OCI-LY3 (cell line): ENCODE measurements around the gene RRAGB.
"Not testable (repeated sequence)": the region's sequence is repeated elsewhere in the genome, so short reads cannot be mapped to it uniquely, and the experiment has no call there.

ENCODE experiments used
- H2AFZ ChIP-seq: fragments of 200-600, 300-600 bp; shearing (Covaris generic); 2 replicates; pipeline ENCODE4 v1.6.0; 2014; ENCODE audit warnings: antibody characterized with exemption, low read depth, low read length
- H3K27ac ChIP-seq: fragments of 200-600, 300-600 bp; sonication (generic); 2 replicates; pipeline ENCODE4 v1.5.1; 2014; ENCODE audit warnings: mild to moderate bottlenecking, low read length, moderate library complexity, mixed read lengths
- H3K27me3 ChIP-seq: fragments of 200-600, 300-600 bp; sonication (generic); 2 replicates; pipeline ENCODE4 v1.6.1; 2014; ENCODE audit warnings: low read depth, low read length, mixed read lengths
- H3K36me3 ChIP-seq: fragments of 200-600, 300-600 bp; sonication (generic); replicated peaks from 2 replicates; pipeline ENCODE3; 2014; ENCODE audit warnings: low read depth, low read length, mixed read lengths
- H3K4me1 ChIP-seq: fragments of 300-600, 200-600 bp; sonication (generic); 2 replicates; pipeline ENCODE4 v1.6.1; 2014; ENCODE audit warnings: low read length, mixed read lengths
- H3K4me2 ChIP-seq: fragments of 200-600, 300-600 bp; sonication (generic); 2 replicates; pipeline ENCODE4 v1.6.1; 2014; ENCODE audit warnings: low read length, mixed read lengths
- H3K4me3 ChIP-seq: fragments of 300-600, 200-600 bp; sonication (generic); 2 replicates; pipeline ENCODE4 v1.5.1; 2014; ENCODE audit warnings: antibody characterized with exemption, mild to moderate bottlenecking, low read length, moderate library complexity
- H3K79me2 ChIP-seq: fragments of 300-600, 200-600 bp; shearing (Covaris generic); 2 replicates; pipeline ENCODE4 v1.6.1; 2014; ENCODE audit warnings: mild to moderate bottlenecking, low read length, mixed read lengths
- H3K9ac ChIP-seq: fragments of 300-600, 200-600 bp; shearing (Covaris generic); 2 replicates; pipeline ENCODE4 v1.6.0; 2014; ENCODE audit warnings: mild to moderate bottlenecking, low read length, moderate library complexity
- H3K9me3 ChIP-seq: fragments of 200-600, 300-600 bp; shearing (Covaris generic); 2 replicates; pipeline ENCODE4 v1.6.1; 2014; ENCODE audit warnings: low read length, mixed read lengths; ENCODE audit not compliant: insufficient read depth
- H4K20me1 ChIP-seq: fragments of 200-600, 300-600 bp; sonication (generic); 2 replicates; pipeline ENCODE4 v1.6.1; 2016; ENCODE audit warnings: low read length, mixed read lengths; ENCODE audit not compliant: insufficient read depth
- CTCF ChIP-seq: fragments of 200-600, 300-600 bp; sonication (generic); IDR thresholded peaks from 2 replicates; pipeline ENCODE4 v1.5.1; 2014; ENCODE audit warnings: antibody characterized with exemption, low read length, low read depth
- EZH2phosphoT487 ChIP-seq: fragments of 200-600 bp; shearing (Covaris generic); IDR thresholded peaks from 2 replicates; pipeline ENCODE4 v1.6.1; 2018; ENCODE audit warnings: antibody characterized with exemption, mixed run types, low read depth

Gene RRAGB

GRCh38 chrX:55716937-55717336 is 612 bp upstream of the RRAGB start:
- H3K4me1 ChIP-seq: peaks cover 7% of the 10 kb centered on the region
- peak overlapping the region; percentile 57; the same call in 1 of the 2 replicates for H3K9ac ChIP-seq
- peak overlapping the region; percentile 61 for H3K4me2 ChIP-seq
- H4K20me1 ChIP-seq: no peaks in the 10 kb centered on the region
- peak overlapping the region; percentile 63; the same call in 1 of the 2 replicates for H2AFZ ChIP-seq
- peaks cover 12% of the 10 kb centered on the region for H3K79me2 ChIP-seq
- H3K36me3 ChIP-seq: no peaks in the 10 kb centered on the region
- H3K4me3 ChIP-seq: peak overlapping the region; percentile 75
- no peak for TF ChIP-seq CTCF
- no peak for TF ChIP-seq EZH2phosphoT487
- H3K27ac ChIP-seq: peak overlapping the region; percentile 42
- H3K9me3 ChIP-seq: no peaks in the 10 kb centered on the region
- no peaks in the 10 kb centered on the region for H3K27me3 ChIP-seq

GRCh38 chrX:55731826-55732225 is 14.3 kb downstream of the RRAGB start:
- H3K36me3 ChIP-seq: peaks cover 23% of the 10 kb centered on the region
- H3K4me2 ChIP-seq: no peak overlapping the region
- H3K9me3 ChIP-seq: no peaks in the 10 kb centered on the region
- H4K20me1 ChIP-seq: no peaks in the 10 kb centered on the region
- H3K4me1 ChIP-seq: no peaks in the 10 kb centered on the region
- no peak overlapping the region for H3K9ac ChIP-seq
- H3K27ac ChIP-seq: no peak overlapping the region
- H3K4me3 ChIP-seq: no peak overlapping the region
- H3K79me2 ChIP-seq: no peaks in the 10 kb centered on the region
- no peak overlapping the region for H2AFZ ChIP-seq
- no peak for TF ChIP-seq EZH2phosphoT487
- no peak for TF ChIP-seq CTCF
- H3K27me3 ChIP-seq: no peaks in the 10 kb centered on the region

- Histone ChIP-seq H3K4me1 (no peaks in the 10 kb centered on the region), H4K20me1 (no peaks in the 10 kb centered on the region), H3K4me2 (no peak overlapping the region), H2AFZ (no peak overlapping the region), H3K9me3 (no peaks in the 10 kb centered on the region), H3K27ac (no peak overlapping the region), H3K27me3 (no peaks in the 10 kb centered on the region), H3K4me3 (no peak overlapping the region), H3K79me2 (no peaks in the 10 kb centered on the region), H3K9ac (no peak overlapping the region), H3K36me3 (peaks cover 18% of the 10 kb centered on the region)
- TF ChIP-seq EZH2phosphoT487: no peak
- TF ChIP-seq CTCF: no peak
These were observed 21.4 kb downstream of the RRAGB start for GRCh38 chrX:55738969-55739368.

- H3K4me2 ChIP-seq: no peak overlapping the region
- H3K27me3 ChIP-seq: no peaks in the 10 kb centered on the region
- no peaks in the 10 kb centered on the region for H3K9me3 ChIP-seq
- TF ChIP-seq CTCF (no peak), EZH2phosphoT487 (no peak)
- H3K79me2 ChIP-seq: no peaks in the 10 kb centered on the region
- no peak overlapping the region for H3K9ac ChIP-seq
- no peaks in the 10 kb centered on the region for H4K20me1 ChIP-seq
- no peak overlapping the region for H2AFZ ChIP-seq
- peaks cover 21% of the 10 kb centered on the region for H3K36me3 ChIP-seq
- no peaks in the 10 kb centered on the region for H3K4me1 ChIP-seq
- no peak overlapping the region for H3K27ac ChIP-seq
- no peak overlapping the region for H3K4me3 ChIP-seq
These were observed 25.1 kb downstream of the RRAGB start for GRCh38 chrX:55742649-55743048.

GRCh38 chrX:55748463-55748862 is 30.9 kb downstream of the RRAGB start:
- not testable (repeated sequence) for H3K27ac ChIP-seq, H3K27me3 ChIP-seq, H3K4me2 ChIP-seq, H2AFZ ChIP-seq, H3K79me2 ChIP-seq, H3K9me3 ChIP-seq, H3K4me1 ChIP-seq, H3K9ac ChIP-seq, H3K4me3 ChIP-seq, H4K20me1 ChIP-seq
- peaks cover 23% of the 10 kb centered on the region for H3K36me3 ChIP-seq
